Prostate gland (tissue), 2 donors: ENCODE results near the gene TAF3. TPM values are rescaled to one million over a fixed set of nuclear protein-coding genes. Genes with fewer than 3 reads are reported as not detected.

ENCODE experiments used
- DNase-seq: peaks from one replicate; pipeline ENCODE4 v3.0.0-alpha.2; 2019; ENCODE audit warnings: low spot score
- H3K27ac ChIP-seq, 2 donors: fragments of 200-600 bp; sonication (generic); 2 replicates each; pipeline ENCODE4 v1.5.1; 2017 to 2019
- H3K27me3 ChIP-seq: fragments of 200-600 bp; sonication (generic); replicated peaks from 2 replicates; pipeline ENCODE4 v1.5.1; 2019; ENCODE audit not compliant: insufficient read depth
- H3K36me3 ChIP-seq, 2 donors: fragments of 200-600 bp; sonication (generic); 1 replicate in 1 of 2; 2 replicates in 1 of 2; pipeline versions ENCODE4 v1.5.1 to v1.8.1; 2017 to 2019
- H3K4me1 ChIP-seq: fragments of 200-600 bp; sonication (generic); replicated peaks from 2 replicates; pipeline ENCODE4 v1.5.1; 2019
- H3K4me3 ChIP-seq, 2 donors: fragments of 200-600 bp; sonication (generic); 2 replicates each; pipeline ENCODE4 v1.5.1; 2017 to 2019
- H3K9me3 ChIP-seq: fragments of 200-600 bp; sonication (generic); 2 replicates; pipeline ENCODE4 v1.5.1; 2017
- CTCF ChIP-seq, 4 experiments: fragments of 200-600 bp in 2 of 4; fragments of 450-650 bp in 2 of 4; sonication (generic) in 2 of 4; IDR thresholded peaks; 1 replicate in 3 of 4; 2 replicates in 1 of 4; pipeline ENCODE4 v1.5.1; 2016 to 2019; ENCODE audit warnings: antibody characterized with exemption in 4 of 4, mild to moderate bottlenecking in 2 of 4, moderate library complexity in 2 of 4
- POLR2A ChIP-seq: fragments of 450-650 bp; IDR thresholded peaks from one replicate; pipeline ENCODE4 v1.6.1; 2016; ENCODE audit warnings: antibody characterized with exemption, mild to moderate bottlenecking
- POLR2AphosphoS5 ChIP-seq: sonication (generic); formaldehyde crosslinking; IDR thresholded peaks from one replicate; pipeline ENCODE4 v1.6.1; 2017; ENCODE audit warnings: antibody characterized with exemption
- WGBS: methylation state at CpG from one replicate; pipeline ENCODE4 v1.1.5; 2018; 5-methylcytosine and 5-hydroxymethylcytosine counted together
- intact Hi-C: fragments of 100-400 bp; cut with DNase I; formaldehyde crosslinking; loops from one replicate; pipeline ENCODE4 v1.14.2; 2022
- total RNA-seq, 2 donors: library from RNA; depleted of rRNA; stranded (reverse); fragments of >200 nt; gene quantifications; one replicate each; pipeline ENCODE4 v1.1.0, GENCODE V29; 2016

TAF3 gene
- total RNA-seq, 2 donors from 2014 or later, result 4.4 to 20.2 TPM

GRCh38 chr10:7787150-7787856, 31.0 kb upstream of the TAF3 start:
- no peak for DNase-seq
- intact Hi-C loops, result no loop called here
- no peak for TF ChIP-seq POLR2A
- no peak for TF ChIP-seq CTCF (IDR thresholded peaks at IDR 0.05)
- TF ChIP-seq POLR2AphosphoS5, result no peak
- H3K36me3 ChIP-seq, result no peaks in the 10 kb centered on the region
- WGBS, result 6% methylated on average over 10 of the region's 26 CpGs
- peak overlapping the region; percentile 71 to 90 for H3K4me3 ChIP-seq
- no peaks in the 10 kb centered on the region for H3K9me3 ChIP-seq
- H3K27me3 ChIP-seq, result no peaks in the 10 kb centered on the region
- peak overlapping the region; percentile 80 for H3K27ac ChIP-seq
- no peaks in the 10 kb centered on the region for H3K4me1 ChIP-seq

- no peaks in the 10 kb centered on the region for H3K4me1 ChIP-seq
- H3K9me3 ChIP-seq, result no peaks in the 10 kb centered on the region
- no peaks in the 10 kb centered on the region for H3K36me3 ChIP-seq
- H3K4me3 ChIP-seq, result peak within 1 kb of the TSS; percentile 71 to 90
- intact Hi-C loops, result no loop called here
- peak within 1 kb of the TSS; percentile 80 for H3K27ac ChIP-seq
- peak in 1 of 4 experiments; percentile 15 for TF ChIP-seq CTCF (IDR thresholded peaks at IDR 0.05)
- peak; percentile 95 for TF ChIP-seq POLR2AphosphoS5
- TF ChIP-seq POLR2A, result peak; percentile 80
- 2% methylated on average over 58 of the region's 59 CpGs for WGBS
- no peaks in the 10 kb centered on the region for H3K27me3 ChIP-seq
- DNase-seq, result peak; percentile 97
Measured at GRCh38 chr10:7787857-7788638, 30.3 kb upstream of the TAF3 start, which contains the start of the genes ATP5F1C and KIN. ATP5F1C (plus strand) TSS chr10:7788177; CDS start chr10:7788208, 31 bp downstream. KIN (minus strand) TSS chr10:7787993; CDS start chr10:7787933, 60 bp downstream.

GRCh38 chr10:7788639-7789286, 29.5 kb upstream of the TAF3 start:
- WGBS, result 2% methylated on average over 25 of the region's 25 CpGs
- Histone ChIP-seq H3K27me3 (no peaks in the 10 kb centered on the region), H3K4me3 (peak overlapping the region; percentile 71 to 90), H3K9me3 (no peaks in the 10 kb centered on the region), H3K4me1 (no peaks in the 10 kb centered on the region), H3K36me3 (no peaks in the 10 kb centered on the region), H3K27ac (peak overlapping the region; percentile 80)
- TF ChIP-seq CTCF (IDR thresholded peaks at IDR 0.05) (no peak), POLR2A (no peak), POLR2AphosphoS5 (no peak)
- intact Hi-C loops, result no loop called here
- DNase-seq, result no peak

- Histone ChIP-seq H3K27ac (no peak overlapping the region), H3K27me3 (no peaks in the 10 kb centered on the region), H3K9me3 (no peaks in the 10 kb centered on the region), H3K4me1 (no peaks in the 10 kb centered on the region), H3K4me3 (peak overlapping the region; percentile 71 to 90), H3K36me3 (no peaks in the 10 kb centered on the region)
- 30% methylated on average over 3 of the region's 3 CpGs for WGBS
- intact Hi-C loops, result no loop called here
- DNase-seq, result no peak
- no peak for TF ChIP-seq POLR2AphosphoS5
- TF ChIP-seq POLR2A, result no peak
- no peak for TF ChIP-seq CTCF (IDR thresholded peaks at IDR 0.05)
Measured at GRCh38 chr10:7789390-7789789, 28.9 kb upstream of the TAF3 start.
